HepG2 (cell line): ENCODE measurements around the gene PSMD4. TPM values are rescaled to one million over a fixed set of nuclear protein-coding genes. Genes with fewer than 3 reads are reported as not detected.

Source experiments
- EP300 ChIP-seq, 3 experiments: sonication (generic) in 1 of 3; formaldehyde crosslinking in 1 of 3; IDR thresholded peaks; 2 replicates each; pipeline versions ENCODE4 v1.5.1 to v1.6.1; 2011 to 2020; ENCODE audit warnings: low read depth in 2 of 3, low read length in 2 of 3, borderline replicate concordance in 1 of 3, improper control_type of control experiment in 1 of 3, mild to moderate bottlenecking in 1 of 3, missing genetic modification reagents in 1 of 3, moderate library complexity in 1 of 3
- HNRNPH1 ChIP-seq: fragments of 200-400 bp; formaldehyde crosslinking; optimal IDR thresholded peaks from 2 replicates; pipeline ENCODE3; 2017; ENCODE audit warnings: mild to moderate bottlenecking, low read depth, low read length
- JDP2 ChIP-seq: sonication (generic); formaldehyde crosslinking; IDR thresholded peaks from 2 replicates; pipeline ENCODE4 v1.8.1; 2022; ENCODE audit warnings: missing genetic modification reagents, borderline replicate concordance
- KDM5A ChIP-seq: fragments of 200-600 bp; sonication (generic); IDR thresholded peaks from 2 replicates; pipeline ENCODE4 v1.7.0; 2018; ENCODE audit warnings: antibody characterized with exemption, mild to moderate bottlenecking, low read length, borderline replicate concordance
- MTERF4 ChIP-seq: sonication (generic); formaldehyde crosslinking; IDR thresholded peaks from 2 replicates; pipeline ENCODE4 v1.8.0; 2023; ENCODE audit warnings: mild to moderate bottlenecking, missing genetic modification reagents
- SP1 ChIP-seq, 2 experiments: fragments of 450-650 bp in 1 of 2; sonication (generic) in 1 of 2; formaldehyde crosslinking in 1 of 2; IDR thresholded peaks; 2 replicates each; pipeline versions ENCODE4 v1.4.0 to v1.6.1; 2016 to 2020; ENCODE audit warnings: missing genetic modification reagents in 1 of 2
- TBL1XR1 ChIP-seq: fragments of 150-350 bp; IDR thresholded peaks from 2 replicates; pipeline ENCODE4 v1.6.1; 2014; ENCODE audit warnings: borderline replicate concordance, low read length; ENCODE audit not compliant: partially characterized antibody
- THAP11 ChIP-seq: IDR thresholded peaks from 2 replicates; pipeline ENCODE4 v1.6.1; 2016; ENCODE audit warnings: missing biosample characterization, missing genetic modification reagents
- THYN1 ChIP-seq: sonication (generic); formaldehyde crosslinking; IDR thresholded peaks from 2 replicates; pipeline ENCODE4 v1.8.1; 2023; ENCODE audit warnings: low read depth, mild to moderate bottlenecking, moderate library complexity, missing genetic modification reagents, borderline replicate concordance
- YEATS4 ChIP-seq: sonication (generic); formaldehyde crosslinking; IDR thresholded peaks from 2 replicates; pipeline ENCODE4 v1.4.0; 2020; ENCODE audit warnings: missing genetic modification reagents, borderline replicate concordance
- ZNF18 ChIP-seq: sonication (generic); formaldehyde crosslinking; IDR thresholded peaks from 2 replicates; pipeline ENCODE4 v1.8.0; 2022; ENCODE audit warnings: mild to moderate bottlenecking, missing genetic modification reagents; ENCODE audit not compliant: insufficient replicate concordance
- ZNF33B ChIP-seq: sonication (generic); formaldehyde crosslinking; IDR thresholded peaks from 2 replicates; pipeline ENCODE4 v1.5.1; 2020; ENCODE audit warnings: mild to moderate bottlenecking, missing genetic modification reagents
- ZNF382 ChIP-seq: sonication (generic); formaldehyde crosslinking; IDR thresholded peaks from 2 replicates; pipeline ENCODE4 v1.5.0; 2020; ENCODE audit warnings: missing genetic modification reagents, mild to moderate bottlenecking, borderline replicate concordance
- ZNF557 ChIP-seq: sonication (generic); formaldehyde crosslinking; IDR thresholded peaks from 2 replicates; pipeline ENCODE4 v1.4.0; 2020; ENCODE audit warnings: missing genetic modification reagents
- ZNF749 ChIP-seq: sonication (generic); formaldehyde crosslinking; IDR thresholded peaks from 2 replicates; pipeline ENCODE4 v1.8.0; 2022; ENCODE audit warnings: mild to moderate bottlenecking, missing genetic modification reagents, moderate library complexity, borderline replicate concordance
- ZSCAN31 ChIP-seq: sonication (generic); formaldehyde crosslinking; IDR thresholded peaks from 2 replicates; pipeline ENCODE4 v1.5.0; 2020; ENCODE audit warnings: low read depth, mild to moderate bottlenecking, missing genetic modification reagents
- polyA plus RNA-seq, 8 experiments: library from polyadenylated mRNA; depleted of rRNA in 3 of 8; stranded (reverse) in 7 of 8; unstranded in 1 of 8; fragments of >200 nt; fragmentation: Illumina TruSeq in 4 of 8; extraction: Trizol in 4 of 8; gene quantifications; 2 replicates each; pipeline versions ENCODE4 v1.2.1 to v1.2.3, GENCODE V29; 2011 to 2016; ENCODE audit warnings: low read depth in 4 of 8, missing spikeins in 1 of 8, mixed read lengths in 1 of 8; ENCODE audit not compliant: insufficient read depth in 1 of 8
- total RNA-seq, 5 experiments: library from RNA; depleted of rRNA; stranded (reverse); fragments of >200 nt; fragmentation: Illumina TruSeq; extraction: Trizol; gene quantifications; 2 replicates each; pipeline ENCODE4 v1.2.3, GENCODE V29; 2016; ENCODE audit warnings: low read depth in 1 of 5
- TF ChIP-seq, protein P1 (sequence below): sonication (generic); formaldehyde crosslinking; IDR thresholded peaks from 2 replicates; pipeline ENCODE4 v1.8.0; 2022; ENCODE audit warnings: missing genetic modification reagents, mild to moderate bottlenecking, borderline replicate concordance

Gene PSMD4
- total and polyA plus RNA-seq, 2 of the 13 experiments (the other 11 are each of a cell fraction or from before 2014, with no cell fraction given): 194 to 243 TPM

- no peak for TF ChIP-seq ZNF18
- no peak for TF ChIP-seq TBL1XR1
- peak; percentile 61 for TF ChIP-seq THAP11 (CRISPR knock-in tag)
- no peak for TF ChIP-seq ZNF382 (CRISPR knock-in tag)
- TF ChIP-seq ZNF33B: no peak
- TF ChIP-seq EP300 (IDR thresholded peaks at IDR 0.05; ENCODE audit: low read depth in 2 of 2, low read length in 2 of 2): no peak; a peak in 1 of 4 replicates
- TF ChIP-seq EP300 (CRISPR knock-in tag; IDR thresholded peaks at IDR 0.05; ENCODE audit: borderline replicate concordance): no peak
- TF ChIP-seq THYN1 (CRISPR knock-in tag): no peak
- TF ChIP-seq ZNF749 (CRISPR knock-in tag): no peak
- TF ChIP-seq MTERF4 (CRISPR knock-in tag): no peak
- TF ChIP-seq HNRNPH1: no peak
- TF ChIP-seq, protein P1, sequence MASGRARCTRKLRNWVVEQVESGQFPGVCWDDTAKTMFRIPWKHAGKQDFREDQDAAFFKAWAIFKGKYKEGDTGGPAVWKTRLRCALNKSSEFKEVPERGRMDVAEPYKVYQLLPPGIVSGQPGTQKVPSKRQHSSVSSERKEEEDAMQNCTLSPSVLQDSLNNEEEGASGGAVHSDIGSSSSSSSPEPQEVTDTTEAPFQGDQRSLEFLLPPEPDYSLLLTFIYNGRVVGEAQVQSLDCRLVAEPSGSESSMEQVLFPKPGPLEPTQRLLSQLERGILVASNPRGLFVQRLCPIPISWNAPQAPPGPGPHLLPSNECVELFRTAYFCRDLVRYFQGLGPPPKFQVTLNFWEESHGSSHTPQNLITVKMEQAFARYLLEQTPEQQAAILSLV: no peak
- no peak for TF ChIP-seq JDP2
- TF ChIP-seq KDM5A: no peak
- TF ChIP-seq YEATS4 (CRISPR knock-in tag): no peak
- TF ChIP-seq SP1 (IDR thresholded peaks at IDR 0.05): no peak
- TF ChIP-seq SP1 (CRISPR knock-in tag; IDR thresholded peaks at IDR 0.05): peak; percentile 77; the same call in 1 of the 2 replicates
- no peak for TF ChIP-seq ZNF557
- TF ChIP-seq ZSCAN31 (CRISPR knock-in tag): no peak
These were observed 27.7 kb downstream of the PSMD4 start, which contains the start of gene ZNF687 (continued) for GRCh38 chr1:151281969-151282882.
